Sigmoid colon (tissue), 7 donors: ENCODE measurements around the gene HTATIP2. TPM values are rescaled to one million over a fixed set of nuclear protein-coding genes. Genes with fewer than 3 reads are reported as not detected.

Experiments
- DNase-seq: peaks from one replicate; pipeline ENCODE4 v3.0.0-alpha.2; 2019
- H3K27ac ChIP-seq, 4 donors: fragments of 200-600 bp; sonication (generic); one replicate each; pipeline ENCODE4 v1.5.1; 2016 to 2019; ENCODE audit warnings: mild to moderate bottlenecking in 1 of 4
- H3K27me3 ChIP-seq, 3 donors: fragments of 200-600 bp; sonication (generic); one replicate each; pipeline ENCODE4 v1.5.1; 2019; ENCODE audit warnings: mild to moderate bottlenecking in 1 of 3
- H3K36me3 ChIP-seq, 4 donors: fragments of 200-600 bp; sonication (generic); one replicate each; pipeline ENCODE4 v1.5.1; 2016 to 2019
- H3K4me1 ChIP-seq, 4 donors: fragments of 200-600 bp; sonication (generic); one replicate each; pipeline ENCODE4 v1.5.1; 2017 to 2019
- H3K4me3 ChIP-seq, 4 donors: fragments of 200-600 bp; sonication (generic); one replicate each; pipeline ENCODE4 v1.5.1; 2017 to 2019; ENCODE audit warnings: mild to moderate bottlenecking in 2 of 4, moderate library complexity in 1 of 4
- H3K9me3 ChIP-seq, 4 donors: fragments of 200-600 bp in 3 of 4; sonication (generic) in 3 of 4; one replicate each; pipeline versions ENCODE4 v1.5.1 to v1.6.1; 2013 to 2019
- CTCF ChIP-seq, 4 experiments: fragments of 450-650 bp in 3 of 4; fragments of 200-600 bp in 1 of 4; IDR thresholded peaks; one replicate each; pipeline ENCODE4 v1.5.1; 2016 to 2019; ENCODE audit warnings: antibody characterized with exemption in 4 of 4, mild to moderate bottlenecking in 3 of 4, moderate library complexity in 2 of 4
- EP300 ChIP-seq, 4 donors: sonication (generic); formaldehyde crosslinking; IDR thresholded peaks; one replicate each; pipeline ENCODE4 v1.6.1; 2017; ENCODE audit warnings: antibody characterized with exemption in 4 of 4
- POLR2A ChIP-seq, 2 donors: fragments of 450-650 bp; IDR thresholded peaks; one replicate each; pipeline ENCODE4 v1.6.1; 2016; ENCODE audit warnings: antibody characterized with exemption in 2 of 2, mild to moderate bottlenecking in 2 of 2, moderate library complexity in 2 of 2
- POLR2AphosphoS5 ChIP-seq, 4 donors: sonication (generic); formaldehyde crosslinking; IDR thresholded peaks; one replicate each; pipeline ENCODE4 v1.6.1; 2017; ENCODE audit warnings: antibody characterized with exemption in 4 of 4
- WGBS, 2 donors: extraction: QIAGEN DNeasy Blood & Tissue Kit; methylation state at CpG; one replicate each; pipeline ENCODE4 v1.1.7; 2013; 5-methylcytosine and 5-hydroxymethylcytosine counted together
- intact Hi-C: fragments of 100-400 bp; cut with DNase I; formaldehyde crosslinking; loops from one replicate; pipeline ENCODE4 v1.15.1; 2023
- polyA plus RNA-seq, 3 donors: library from polyadenylated mRNA; stranded (reverse); fragments of 200-250 nt; gene quantifications; one replicate each; pipeline ENCODE4 v1.2.3, GENCODE V29; 2013
- total RNA-seq, 4 donors: library from RNA; depleted of rRNA; stranded (reverse); fragments of >200 nt; gene quantifications; one replicate each; pipeline ENCODE4 v1.1.0, GENCODE V29; 2016
- donor health status: healthy with polysubstance abuse.
- donor health status: Bipolar disorder and iron deficiency.
- donor health status: healthy.

Gene HTATIP2
- total and polyA plus RNA-seq, 7 donors: 12.2 to 318 (median 58.1) TPM

GRCh38 chr11:20388096-20389055 lies 24.9 kb downstream of the HTATIP2 start:
- Histone ChIP-seq H3K9me3 (no peaks in the 10 kb centered on the region), H3K4me1 (peaks cover 0 to 19% (median 17%) of the 10 kb centered on the region in 4 donors), H3K4me3 (peak overlapping the region; percentile 63 to 92 (median 80)), H3K27me3 (no peaks in the 10 kb centered on the region), H3K27ac (peak overlapping the region; percentile 86 to 94 (median 90)), H3K36me3 (peaks cover 0 to 37% (median 0%) of the 10 kb centered on the region in 4 donors)
- WGBS, 2 donors: 3 to 15% methylated on average over 25 of the region's 25 CpGs
- intact Hi-C loops: loop anchor here (5.0 kb wide), 1 partner anchor 224 kb away; no protein-coding TSS in a partner anchor
- no peak for DNase-seq
- no peak for TF ChIP-seq CTCF (IDR thresholded peaks at IDR 0.05)
- TF ChIP-seq POLR2A (IDR thresholded peaks at IDR 0.05): no peak
- no peak for TF ChIP-seq POLR2AphosphoS5 (IDR thresholded peaks at IDR 0.05)
- no peak for TF ChIP-seq EP300 (IDR thresholded peaks at IDR 0.05)

DNA sequence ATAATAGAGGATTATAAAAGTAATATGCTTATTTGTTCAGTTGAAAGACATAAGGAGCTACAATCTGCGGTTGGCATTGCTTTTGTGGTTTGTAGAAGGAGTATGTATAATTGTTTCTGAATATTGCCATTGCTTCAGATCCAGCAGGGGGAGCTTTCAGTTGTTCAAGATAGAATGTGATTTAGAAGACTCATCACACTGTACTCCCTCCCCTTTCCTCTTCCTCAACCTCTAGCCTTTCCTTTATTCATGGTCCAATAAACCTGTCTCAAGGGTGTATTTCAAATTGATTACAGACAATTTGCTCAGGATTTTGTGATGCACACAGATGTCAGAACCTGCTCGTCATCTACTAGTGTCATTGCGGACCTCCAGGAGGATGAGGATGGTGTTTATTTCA lies 33.8 kb downstream of the HTATIP2 start:
- 71 to 76% methylated on average over 3 of the region's 3 CpGs for WGBS, 2 donors
- intact Hi-C loops: no loop called here
- H3K27ac ChIP-seq: no peak overlapping the region
- TF ChIP-seq POLR2A (IDR thresholded peaks at IDR 0.05) (no peak), CTCF (IDR thresholded peaks at IDR 0.05) (peak in 2 of 4 experiments; percentile 29 to 31), EP300 (IDR thresholded peaks at IDR 0.05) (no peak)
- H3K27me3 ChIP-seq: no peaks in the 10 kb centered on the region
- peaks cover 0 to 72% (median 2%) of the 10 kb centered on the region in 4 donors for H3K36me3 ChIP-seq
- H3K9me3 ChIP-seq: no peaks in the 10 kb centered on the region
- DNase-seq: no peak
- no peaks in the 10 kb centered on the region for H3K4me1 ChIP-seq
- no peak overlapping the region for H3K4me3 ChIP-seq

- no peak for DNase-seq
- intact Hi-C loops: no loop called here
- Histone ChIP-seq H3K36me3 (peaks cover 0 to 67% (median 4%) of the 10 kb centered on the region in 4 donors), H3K9me3 (no peaks in the 10 kb centered on the region), H3K4me3 (no peak overlapping the region), H3K27me3 (no peaks in the 10 kb centered on the region), H3K4me1 (no peaks in the 10 kb centered on the region), H3K27ac (no peak overlapping the region)
- WGBS, 2 donors: 77 to 88% methylated on average over 2 of the region's 2 CpGs
- TF ChIP-seq EP300 (IDR thresholded peaks at IDR 0.05): no peak
- no peak for TF ChIP-seq POLR2A (IDR thresholded peaks at IDR 0.05)
- no peak for TF ChIP-seq CTCF (IDR thresholded peaks at IDR 0.05)
- TF ChIP-seq POLR2AphosphoS5 (IDR thresholded peaks at IDR 0.05): no peak
Observed at GRCh38 chr11:20399498-20399897, 36.0 kb downstream of the HTATIP2 start.

- no peak overlapping the region for H3K4me3 ChIP-seq
- no peaks in the 10 kb centered on the region for H3K4me1 ChIP-seq
- DNase-seq: no peak
- no peaks in the 10 kb centered on the region for H3K9me3 ChIP-seq
- WGBS, 2 donors: 99 to 100% methylated on average over 1 of the region's 1 CpG
- TF ChIP-seq POLR2A (IDR thresholded peaks at IDR 0.05) (no peak), POLR2AphosphoS5 (IDR thresholded peaks at IDR 0.05) (no peak), EP300 (IDR thresholded peaks at IDR 0.05) (no peak), CTCF (IDR thresholded peaks at IDR 0.05) (no peak)
- no peak overlapping the region for H3K27ac ChIP-seq
- H3K36me3 ChIP-seq: peaks cover 0 to 75% (median 9%) of the 10 kb centered on the region in 4 donors
- H3K27me3 ChIP-seq: no peaks in the 10 kb centered on the region
- intact Hi-C loops: no loop called here
Observed at GRCh38 chr11:20403059-20403458, 39.5 kb downstream of the HTATIP2 start.
